Cardiac muscle cell (in vitro differentiated cells and primary cell): ENCODE data around the gene B4GALT6. TPM values are rescaled to one million over a fixed set of nuclear protein-coding genes. Genes with fewer than 3 reads are reported as not detected.

Experiments used
- DNase-seq, 2 donors: peaks; one replicate each; pipeline versions ENCODE4 v3.0.0 to v3.0.0-alpha.2; 2010 to 2017; ENCODE audit warnings: low read depth in 1 of 2, low spot score in 1 of 2
- H3K27ac ChIP-seq: fragments of 200-600 bp; sonication (generic); 2 replicates; pipeline ENCODE4 v1.5.1; 2016
- H3K27me3 ChIP-seq: fragments of 200-600 bp; sonication (generic); 2 replicates; pipeline ENCODE4 v1.6.0; 2016; ENCODE audit warnings: control low read depth
- H3K36me3 ChIP-seq: fragments of 200-600 bp; sonication (generic); 2 replicates; pipeline ENCODE4 v1.5.1; 2016; ENCODE audit warnings: control low read depth
- H3K4me1 ChIP-seq: fragments of 200-600 bp; sonication (generic); 2 replicates; pipeline ENCODE4 v1.8.1; 2017; ENCODE audit warnings: low read depth, mild to moderate bottlenecking, mixed run types
- H3K4me3 ChIP-seq: fragments of 200-600 bp; sonication (generic); 2 replicates; pipeline ENCODE4 v1.5.1; 2016; ENCODE audit warnings: mild to moderate bottlenecking
- H3K9me3 ChIP-seq: fragments of 200-600 bp; sonication (generic); 2 replicates; pipeline ENCODE4 v1.5.1; 2017; ENCODE audit warnings: low read depth, mild to moderate bottlenecking, control low read depth
- polyA plus RNA-seq: library from polyadenylated mRNA; unstranded; fragments of >200 nt; fragmentation: Nextera tagmentation; extraction: Ambion mirVana; gene quantifications from 2 replicates; pipeline ENCODE4 v1.2.1, GENCODE V29; 2016
- total RNA-seq: library from RNA; depleted of rRNA; stranded (reverse); fragments of >200 nt; gene quantifications from 2 replicates; pipeline ENCODE4 v1.2.3, GENCODE V29; 2016
- TF ChIP-seq, protein P1 (sequence below): IDR thresholded peaks from 2 replicates; pipeline ENCODE4 v1.5.1; 2012; ENCODE audit warnings: low read depth, mild to moderate bottlenecking, low read length

The B4GALT6 gene
- total and polyA plus RNA-seq, 2 experiments from 2014 or later, result 3.6 to 5.5 TPM

DNA sequence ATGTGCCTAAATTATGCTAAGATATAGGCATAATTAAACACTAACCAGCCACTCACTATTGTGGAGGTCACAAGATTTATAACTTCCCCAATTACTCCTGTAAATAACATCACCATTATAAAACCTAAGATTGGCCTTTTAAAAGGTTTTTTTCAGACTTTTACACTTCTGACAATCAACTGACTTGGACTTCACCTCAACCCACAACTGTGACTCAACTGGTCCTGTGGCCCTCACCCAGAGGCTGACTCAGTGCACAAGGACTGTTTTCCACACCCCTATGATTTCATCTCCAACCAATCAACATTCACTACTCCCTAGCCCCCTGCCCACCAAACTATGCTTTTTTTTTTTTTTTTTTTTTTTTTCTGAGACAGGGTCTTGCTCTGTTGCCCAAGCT is 81.1 kb downstream of the B4GALT6 start:
- Histone ChIP-seq H3K36me3 (no peaks in the 10 kb centered on the region), H3K27ac (no peak overlapping the region), H3K9me3 (no peaks in the 10 kb centered on the region), H3K4me3 (no peak overlapping the region), H3K4me1 (no peaks in the 10 kb centered on the region), H3K27me3 (no peaks in the 10 kb centered on the region)
- TF ChIP-seq, protein P1, sequence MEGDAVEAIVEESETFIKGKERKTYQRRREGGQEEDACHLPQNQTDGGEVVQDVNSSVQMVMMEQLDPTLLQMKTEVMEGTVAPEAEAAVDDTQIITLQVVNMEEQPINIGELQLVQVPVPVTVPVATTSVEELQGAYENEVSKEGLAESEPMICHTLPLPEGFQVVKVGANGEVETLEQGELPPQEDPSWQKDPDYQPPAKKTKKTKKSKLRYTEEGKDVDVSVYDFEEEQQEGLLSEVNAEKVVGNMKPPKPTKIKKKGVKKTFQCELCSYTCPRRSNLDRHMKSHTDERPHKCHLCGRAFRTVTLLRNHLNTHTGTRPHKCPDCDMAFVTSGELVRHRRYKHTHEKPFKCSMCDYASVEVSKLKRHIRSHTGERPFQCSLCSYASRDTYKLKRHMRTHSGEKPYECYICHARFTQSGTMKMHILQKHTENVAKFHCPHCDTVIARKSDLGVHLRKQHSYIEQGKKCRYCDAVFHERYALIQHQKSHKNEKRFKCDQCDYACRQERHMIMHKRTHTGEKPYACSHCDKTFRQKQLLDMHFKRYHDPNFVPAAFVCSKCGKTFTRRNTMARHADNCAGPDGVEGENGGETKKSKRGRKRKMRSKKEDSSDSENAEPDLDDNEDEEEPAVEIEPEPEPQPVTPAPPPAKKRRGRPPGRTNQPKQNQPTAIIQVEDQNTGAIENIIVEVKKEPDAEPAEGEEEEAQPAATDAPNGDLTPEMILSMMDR, result no peak
- DNase-seq, result no peak

DNA sequence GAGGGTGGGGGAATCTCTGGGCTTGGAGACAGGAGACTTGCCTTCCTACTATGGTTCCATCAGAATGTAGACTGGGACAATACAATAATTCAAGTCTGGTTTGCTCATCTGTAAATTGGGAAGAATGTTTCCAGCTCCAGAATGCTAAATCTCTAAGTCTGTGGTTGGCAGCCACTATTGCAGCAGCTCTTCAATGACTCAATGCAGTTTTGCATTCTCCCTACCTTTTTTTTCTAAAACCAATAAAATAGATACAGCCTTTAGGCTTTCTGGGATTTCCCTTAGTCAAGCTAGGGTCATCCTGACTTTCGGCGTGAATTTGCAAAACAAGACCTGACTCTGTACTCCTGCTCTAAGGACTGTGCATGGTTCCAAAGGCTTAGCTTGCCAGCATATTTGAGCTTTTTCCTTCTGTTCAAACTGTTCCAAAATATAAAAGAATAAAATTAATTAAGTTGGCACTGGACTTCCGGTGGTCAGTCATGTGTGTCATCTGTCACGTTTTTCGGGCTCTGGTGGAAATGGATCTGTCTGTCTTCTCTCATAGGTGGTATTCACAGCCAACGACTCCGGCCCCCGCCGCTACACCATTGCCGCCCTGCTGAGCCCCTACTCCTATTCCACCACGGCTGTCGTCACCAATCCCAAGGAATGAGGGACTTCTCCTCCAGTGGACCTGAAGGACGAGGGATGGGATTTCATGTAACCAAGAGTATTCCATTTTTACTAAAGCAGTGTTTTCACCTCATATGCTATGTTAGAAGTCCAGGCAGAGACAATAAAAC is 86.2 kb downstream of the B4GALT6 start:
- TF ChIP-seq, protein P1, result no peak
- H3K4me3 ChIP-seq, result no peak overlapping the region
- H3K27me3 ChIP-seq, result no peaks in the 10 kb centered on the region
- H3K36me3 ChIP-seq, result no peaks in the 10 kb centered on the region
- no peak for DNase-seq
- H3K4me1 ChIP-seq, result no peaks in the 10 kb centered on the region
- no peaks in the 10 kb centered on the region for H3K9me3 ChIP-seq
- H3K27ac ChIP-seq, result no peak overlapping the region

DNA sequence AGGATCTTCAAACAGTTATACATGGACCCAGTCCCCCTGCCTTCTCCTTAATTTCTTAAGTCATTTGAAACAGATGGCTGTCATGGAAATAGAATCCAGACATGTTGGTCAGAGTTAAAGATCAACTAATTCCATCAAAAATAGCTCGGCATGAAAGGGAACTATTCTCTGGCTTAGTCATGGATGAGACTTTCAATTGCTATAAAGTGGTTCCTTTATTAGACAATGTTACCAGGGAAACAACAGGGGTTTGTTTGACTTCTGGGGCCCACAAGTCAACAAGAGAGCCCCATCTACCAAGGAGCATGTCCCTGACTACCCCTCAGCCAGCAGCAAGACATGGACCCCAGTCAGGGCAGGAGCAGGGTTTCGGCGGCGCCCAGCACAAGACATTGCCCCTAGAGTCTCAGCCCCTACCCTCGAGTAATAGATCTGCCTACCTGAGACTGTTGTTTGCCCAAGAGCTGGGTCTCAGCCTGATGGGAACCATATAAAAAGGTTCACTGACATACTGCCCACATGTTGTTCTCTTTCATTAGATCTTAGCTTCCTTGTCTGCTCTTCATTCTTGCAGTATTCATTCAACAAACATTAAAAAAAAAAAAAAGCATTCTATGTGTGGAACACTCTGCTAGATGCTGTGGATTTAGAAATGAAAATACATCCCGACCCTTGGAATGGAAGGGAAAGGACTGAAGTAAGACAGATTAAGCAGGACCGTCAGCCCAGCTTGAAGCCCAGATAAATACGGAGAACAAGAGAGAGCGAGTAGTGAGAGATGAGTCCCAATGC is 88.1 kb downstream of the B4GALT6 start:
- DNase-seq, result no peak
- H3K4me1 ChIP-seq, result no peaks in the 10 kb centered on the region
- H3K9me3 ChIP-seq, result no peaks in the 10 kb centered on the region
- no peaks in the 10 kb centered on the region for H3K27me3 ChIP-seq
- no peaks in the 10 kb centered on the region for H3K36me3 ChIP-seq
- H3K27ac ChIP-seq, result no peak overlapping the region
- H3K4me3 ChIP-seq, result no peak overlapping the region
- TF ChIP-seq, protein P1, result no peak

DNA sequence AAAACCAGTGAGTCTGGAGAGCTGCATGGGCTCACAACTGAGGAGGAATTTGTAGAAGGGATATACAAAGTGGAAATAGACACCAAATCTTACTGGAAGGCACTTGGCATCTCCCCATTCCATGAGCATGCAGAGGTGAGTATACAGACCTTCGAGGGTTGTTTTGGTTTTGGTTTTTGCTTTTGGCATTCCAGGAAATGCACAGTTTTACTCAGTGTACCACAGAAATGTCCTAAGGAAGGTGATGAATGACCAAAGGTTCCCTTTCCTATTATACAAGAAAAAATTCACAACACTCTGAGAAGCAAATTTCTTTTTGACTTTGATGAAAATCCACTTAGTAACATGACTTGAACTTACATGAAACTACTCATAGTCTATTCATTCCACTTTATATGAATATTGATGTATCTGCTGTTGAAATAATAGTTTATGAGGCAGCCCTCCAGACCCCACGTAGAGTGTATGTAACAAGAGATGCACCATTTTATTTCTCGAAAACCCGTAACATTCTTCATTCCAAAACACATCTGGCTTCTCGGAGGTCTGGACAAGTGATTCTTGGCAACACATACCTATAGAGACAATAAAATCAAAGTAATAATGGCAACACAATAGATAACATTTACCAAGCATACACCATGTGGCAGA is 89.1 kb downstream of the B4GALT6 start:
- Histone ChIP-seq H3K36me3 (no peaks in the 10 kb centered on the region), H3K9me3 (no peaks in the 10 kb centered on the region), H3K27ac (no peak overlapping the region), H3K4me3 (no peak overlapping the region), H3K4me1 (no peaks in the 10 kb centered on the region), H3K27me3 (no peaks in the 10 kb centered on the region)
- DNase-seq, result no peak
- TF ChIP-seq, protein P1, result no peak

DNA sequence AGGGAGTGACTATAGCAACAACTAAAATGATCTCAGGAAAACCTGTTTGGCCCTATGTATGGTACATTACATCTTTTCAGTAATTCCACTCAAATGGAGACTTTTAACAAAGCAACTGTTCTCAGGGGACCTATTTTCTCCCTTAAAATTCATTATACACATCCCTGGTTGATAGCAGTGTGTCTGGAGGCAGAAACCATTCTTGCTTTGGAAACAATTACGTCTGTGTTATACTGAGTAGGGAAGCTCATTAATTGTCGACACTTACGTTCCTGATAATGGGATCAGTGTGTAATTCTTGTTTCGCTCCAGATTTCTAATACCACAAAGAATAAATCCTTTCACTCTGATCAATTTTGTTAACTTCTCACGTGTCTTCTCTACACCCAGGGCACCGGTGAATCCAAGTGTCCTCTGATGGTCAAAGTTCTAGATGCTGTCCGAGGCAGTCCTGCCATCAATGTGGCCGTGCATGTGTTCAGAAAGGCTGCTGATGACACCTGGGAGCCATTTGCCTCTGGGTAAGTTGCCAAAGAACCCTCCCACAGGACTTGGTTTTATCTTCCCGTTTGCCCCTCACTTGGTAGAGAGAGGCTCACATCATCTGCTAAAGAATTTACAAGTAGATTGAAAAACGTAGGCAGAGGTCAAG is 91.7 kb downstream of the B4GALT6 start:
- Histone ChIP-seq H3K9me3 (no peaks in the 10 kb centered on the region), H3K4me3 (no peak overlapping the region), H3K36me3 (no peaks in the 10 kb centered on the region), H3K4me1 (peaks cover 1% of the 10 kb centered on the region), H3K27ac (no peak overlapping the region), H3K27me3 (no peaks in the 10 kb centered on the region)
- DNase-seq, result no peak
- TF ChIP-seq, protein P1, result no peak
